ENCODE results near the gene RAPGEF2. TPM values are rescaled to one million over a fixed set of nuclear protein-coding genes. Genes with fewer than 3 reads are reported as not detected.

The RAPGEF2 gene
- total and polyA plus RNA-seq, 2 of the 8 experiments (the other 6 are each of a cell fraction or from before 2014, with no cell fraction given) = 24.4 to 48.6 TPM

GRCh38 chr4:159219862-159220261 lies 117.0 kb downstream of the RAPGEF2 start:
- Histone ChIP-seq H3K36me3 (ENCODE audit: control insufficient read depth in 2 of 4, insufficient read depth in 4 of 4, low read length in 3 of 4) (no peaks in the 10 kb centered on the region), H4K8ac (ENCODE audit: extremely low read depth, insufficient read depth, low read length) (no peak overlapping the region), H2AK5ac (ENCODE audit: low read depth, low read length) (no peak overlapping the region), H3K14ac (ENCODE audit: insufficient read length) (no peak overlapping the region), H3K23me2 (ENCODE audit: low read depth, low read length) (no peaks in the 10 kb centered on the region), H3K56ac (replicated peaks; ENCODE audit: insufficient read length, low read depth, low read length) (no peak overlapping the region), H2BK12ac (ENCODE audit: low read depth, low read length) (no peak overlapping the region), H3K27me3 (replicated peaks in 1 of 4; ENCODE audit: control insufficient read depth in 3 of 4, extremely low read depth in 1 of 4, insufficient read depth in 3 of 4, low read length in 3 of 4) (no peaks in the 10 kb centered on the region), H4K20me1 (replicated peaks in 1 of 2; ENCODE audit: control insufficient read depth in 1 of 2, insufficient read depth in 2 of 2, low read length in 2 of 2) (no peaks in the 10 kb centered on the region), H4K91ac (replicated peaks; ENCODE audit: insufficient read length, low read length) (no peak overlapping the region), H2BK5ac (ENCODE audit: low read depth, low read length) (no peak overlapping the region), H3K4ac (replicated peaks; ENCODE audit: insufficient read length, low read depth, low read length) (no peak overlapping the region), H2BK15ac (ENCODE audit: low read length) (no peak overlapping the region), H2AFZ (ENCODE audit: low read length) (no peak overlapping the region), H3K79me2 (ENCODE audit: control insufficient read depth in 1 of 2, insufficient read depth in 2 of 2, low read length in 2 of 2) (peaks cover 0 to 74% of the 10 kb centered on the region in 2 experiments; a peak in 2 of 4 replicates), H3K27ac (ENCODE audit: low read depth, low read length) (no peak overlapping the region), H3K4me3 (ENCODE audit: extremely low read depth in 1 of 4, insufficient read depth in 2 of 4, low read depth in 3 of 4, low read length in 4 of 4) (no peak overlapping the region), H3K9me3 (ENCODE audit: insufficient read depth in 2 of 2, low read depth in 1 of 2, low read length in 1 of 2) (no peaks in the 10 kb centered on the region), H3K23ac (ENCODE audit: insufficient read length) (no peak overlapping the region), H3K9ac (replicated peaks in 1 of 4; ENCODE audit: extremely low read depth in 1 of 4, low read depth in 3 of 4, low read length in 3 of 4) (no peak overlapping the region), H2BK20ac (ENCODE audit: low read length) (no peak overlapping the region), H3K4me2 (ENCODE audit: insufficient read depth in 1 of 2, low read depth in 2 of 2, low read length in 2 of 2) (no peak overlapping the region), H3K18ac (ENCODE audit: extremely low read depth, low read length) (no peak overlapping the region), H3K4me1 (replicated peaks in 1 of 4; ENCODE audit: control insufficient read depth in 3 of 4, insufficient read depth in 4 of 4, low read length in 3 of 4) (peaks cover 0 to 2% (median 0%) of the 10 kb centered on the region in 4 experiments; a peak in 1 of 7 replicates), H4K5ac (ENCODE audit: insufficient read length, low read depth, low read length) (no peak overlapping the region), H2BK120ac (replicated peaks; ENCODE audit: low read depth, low read length) (no peak overlapping the region), H3K79me1 (ENCODE audit: low read depth, low read length) (peaks cover 7% of the 10 kb centered on the region)
- POLR2A ChIA-PET (ENCODE audit: partially characterized antibody) = interaction anchor here (0.6 kb wide), 1 partner anchor 163 kb away, joined by 3 read pairs; no protein-coding TSS in a partner anchor
- TF ChIP-seq CTBP2 (IDR thresholded peaks at IDR 0.05; ENCODE audit: borderline replicate concordance, insufficient read depth, insufficient read length, low read length) (no peak), KDM4A (IDR thresholded peaks at IDR 0.05; ENCODE audit: low read depth, low read length, severe bottlenecking) (no peak), ASH2L (IDR thresholded peaks at IDR 0.05; ENCODE audit: low read length) (no peak), ZNF274 (IDR thresholded peaks at IDR 0.05; ENCODE audit: borderline replicate concordance, extremely low read depth, low read length) (no peak)
- no peak for DNase-seq (ENCODE audit: low read depth in 1 of 2, low spot score in 2 of 2)
- no peak for FAIRE-seq
- CTCF ChIA-PET (ENCODE audit: partially characterized antibody) = interaction anchor here (1.1 to 2.2 kb wide), 2 partner anchors 8 to 17 kb away, joined by 3 to 5 read pairs; no protein-coding TSS in a partner anchor
- WGBS, 2 experiments (ENCODE audit: extremely low coverage in 1 of 2, insufficient coverage in 1 of 2, insufficient read length in 1 of 2, insufficient replicate concordance in 2 of 2, low coverage in 1 of 2, low lambda C conversion rate in 2 of 2, missing lambda C conversion rate in 1 of 2) = 96% methylated on average over 1 of the region's 1 CpG; no CpG with 5 or more reads in 1 of the 2 experiments

Data from H1 (cell line).